Measurements from ENCODE around the gene GPR157. TPM values are rescaled to one million over a fixed set of nuclear protein-coding genes. Genes with fewer than 3 reads are reported as not detected.

Gene GPR157
- total and polyA plus RNA-seq, 5 donors from 2014 or later: 0.92 to 2.1 (median 1.2) TPM

DNA sequence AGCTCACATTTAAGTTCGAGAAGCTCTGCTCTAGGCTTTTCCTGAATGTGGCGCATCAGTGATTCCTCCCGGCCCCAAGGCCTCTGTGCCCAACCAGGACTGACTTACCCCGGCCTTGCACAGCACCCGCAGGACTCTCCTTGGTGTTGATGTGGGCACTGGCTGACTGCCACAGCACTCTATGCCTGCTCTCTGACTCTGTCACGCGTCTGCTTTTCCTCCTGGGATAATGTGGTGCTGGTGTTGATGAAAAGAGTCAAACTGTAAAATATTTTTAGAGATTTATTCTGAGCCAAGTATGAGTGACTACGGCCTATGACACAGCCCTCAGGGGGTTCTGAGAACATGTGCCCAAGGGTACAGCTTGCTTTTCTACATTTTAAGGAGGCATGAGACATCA lies 44.0 kb downstream of the GPR157 start:
- peaks cover 0 to 2% of the 10 kb centered on the region in 2 experiments for H3K9me3 ChIP-seq (ENCODE audit: control insufficient read depth in 2 of 2, low read length in 2 of 2)
- peaks cover 3% of the 10 kb centered on the region for H3K27me3 ChIP-seq (ENCODE audit: control insufficient read depth, insufficient read depth, low read length)
- no peak overlapping the region for H3K4me3 ChIP-seq (ENCODE audit: low read depth, low read length)
- Mint-ChIP-seq H3K9me3 (peaks cover 0 to 1% (median 0%) of the 10 kb centered on the region in 7 donors), H3K27me3 (peaks cover 21% of the 10 kb centered on the region), H3K27ac (peak overlapping the region in 1 of 3 donors; percentile 6), H3K36me3 (no peaks in the 10 kb centered on the region), H3K4me1 (peaks cover 0 to 22% (median 7%) of the 10 kb centered on the region in 4 donors), H3K4me3 (no peak overlapping the region)
- no peak for ATAC-seq (ENCODE audit: low read depth in 2 of 2)
- H3K36me3 ChIP-seq (ENCODE audit: control insufficient read depth, insufficient read depth, low read length): no peaks in the 10 kb centered on the region
- H3K4me1 ChIP-seq (ENCODE audit: control insufficient read depth, insufficient read depth, low read length, poor library complexity, severe bottlenecking): no peaks in the 10 kb centered on the region
- no peak overlapping the region for H3K27ac ChIP-seq (ENCODE audit: insufficient read depth, low read length, poor library complexity, severe bottlenecking)
- no peak for DNase-seq

DNA sequence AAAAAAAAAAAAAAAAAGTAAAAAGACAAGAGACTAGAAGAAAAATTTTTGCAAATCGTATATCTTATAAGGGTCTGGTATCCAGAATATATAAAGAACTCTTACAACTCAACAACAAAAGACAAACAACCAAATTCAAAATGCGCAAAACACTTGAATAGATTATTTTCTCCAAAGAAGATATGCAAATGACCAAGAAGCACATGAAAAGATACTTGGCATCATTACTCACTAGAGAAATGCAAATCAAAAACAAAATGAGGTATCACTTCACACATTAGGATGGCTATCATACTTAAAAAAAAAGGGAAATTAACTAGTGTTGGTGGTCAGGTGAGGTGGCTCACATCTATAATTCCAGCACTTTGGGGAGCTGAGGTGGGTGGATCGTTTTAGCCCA lies 47.4 kb downstream of the GPR157 start:
- ATAC-seq (ENCODE audit: low read depth in 2 of 2): no peak
- Mint-ChIP-seq H3K4me3 (no peak overlapping the region), H3K36me3 (no peaks in the 10 kb centered on the region)

DNA sequence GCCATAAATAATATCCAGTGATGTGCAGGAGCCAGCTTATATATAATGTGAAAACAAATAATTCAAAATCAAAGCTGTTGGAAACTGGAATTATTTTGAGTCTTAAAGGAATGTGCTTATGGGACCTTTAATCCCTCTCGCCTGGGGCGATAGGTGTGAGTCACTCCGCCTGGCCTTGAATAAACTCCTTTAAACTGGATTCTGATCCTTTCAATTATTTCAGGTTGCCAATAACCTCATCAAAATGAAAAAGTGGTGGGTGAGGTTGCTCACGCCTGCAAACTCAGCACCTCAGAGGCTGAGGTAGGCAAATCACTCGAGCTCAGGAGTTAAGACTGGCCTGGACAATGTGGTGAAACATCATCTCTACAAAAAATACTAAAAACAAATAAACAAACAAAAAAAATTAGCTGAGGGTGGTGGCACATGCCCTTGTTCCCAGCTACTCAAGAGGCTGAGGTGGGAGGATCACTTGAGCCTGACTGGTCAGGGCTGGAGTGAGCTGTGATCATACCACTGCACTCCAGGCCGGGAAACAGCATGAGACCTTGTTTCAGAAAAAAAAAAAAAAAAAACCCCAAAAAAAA lies 48.1 kb downstream of the GPR157 start:
- H3K36me3 ChIP-seq (ENCODE audit: control insufficient read depth, insufficient read depth, low read length): no peaks in the 10 kb centered on the region
- no peak overlapping the region for H3K4me3 Mint-ChIP-seq
- H3K27ac ChIP-seq (ENCODE audit: insufficient read depth, low read length, poor library complexity, severe bottlenecking): no peak overlapping the region
- peaks cover 11% of the 10 kb centered on the region for H3K4me1 ChIP-seq (ENCODE audit: control insufficient read depth, insufficient read depth, low read length, poor library complexity, severe bottlenecking)
- no peak overlapping the region for H3K27ac Mint-ChIP-seq
- H3K9me3 ChIP-seq (ENCODE audit: control insufficient read depth in 2 of 2, low read length in 2 of 2): no peaks in the 10 kb centered on the region
- H3K4me1 Mint-ChIP-seq: peaks cover 0 to 45% (median 14%) of the 10 kb centered on the region in 4 donors
- H3K4me3 ChIP-seq (ENCODE audit: low read depth, low read length): no peak overlapping the region
- peaks cover 26% of the 10 kb centered on the region for H3K27me3 Mint-ChIP-seq
- H3K27me3 ChIP-seq (ENCODE audit: control insufficient read depth, insufficient read depth, low read length): peaks cover 12% of the 10 kb centered on the region
- H3K36me3 Mint-ChIP-seq: no peaks in the 10 kb centered on the region
- no peak for DNase-seq
- H3K9me3 Mint-ChIP-seq: no peaks in the 10 kb centered on the region
- no peak for ATAC-seq (ENCODE audit: low read depth in 2 of 2)

More for the DNA sequence above, 47.4 kb downstream of the GPR157 start:
- H3K4me1 ChIP-seq (ENCODE audit: control insufficient read depth, insufficient read depth, low read length, poor library complexity, severe bottlenecking): peaks cover 9% of the 10 kb centered on the region
- Mint-ChIP-seq H3K4me1 (peaks cover 0 to 39% (median 13%) of the 10 kb centered on the region in 4 donors), H3K9me3 (no peaks in the 10 kb centered on the region), H3K27me3 (peaks cover 26% of the 10 kb centered on the region), H3K27ac (no peak overlapping the region)
- no peak overlapping the region for H3K27ac ChIP-seq (ENCODE audit: insufficient read depth, low read length, poor library complexity, severe bottlenecking)
- no peak for DNase-seq
- H3K4me3 ChIP-seq (ENCODE audit: low read depth, low read length): no peak overlapping the region
- H3K36me3 ChIP-seq (ENCODE audit: control insufficient read depth, insufficient read depth, low read length): no peaks in the 10 kb centered on the region
- no peaks in the 10 kb centered on the region for H3K9me3 ChIP-seq (ENCODE audit: control insufficient read depth in 2 of 2, low read length in 2 of 2)
- H3K27me3 ChIP-seq (ENCODE audit: control insufficient read depth, insufficient read depth, low read length): peaks cover 12% of the 10 kb centered on the region

GRCh38 chr1:9079988-9080704 lies 48.8 kb downstream of the GPR157 start:
- H3K27me3 Mint-ChIP-seq: peaks cover 29% of the 10 kb centered on the region
- DNase-seq: peak in 1 of 3 donors; percentile 68
- H3K4me1 Mint-ChIP-seq: peaks cover 0 to 49% (median 17%) of the 10 kb centered on the region in 4 donors
- Histone ChIP-seq H3K4me1 (ENCODE audit: control insufficient read depth, insufficient read depth, low read length, poor library complexity, severe bottlenecking) (peaks cover 11% of the 10 kb centered on the region), H3K36me3 (ENCODE audit: control insufficient read depth, insufficient read depth, low read length) (no peaks in the 10 kb centered on the region), H3K27me3 (ENCODE audit: control insufficient read depth, insufficient read depth, low read length) (peaks cover 12% of the 10 kb centered on the region), H3K4me3 (ENCODE audit: low read depth, low read length) (no peak overlapping the region), H3K27ac (ENCODE audit: insufficient read depth, low read length, poor library complexity, severe bottlenecking) (no peak overlapping the region), H3K9me3 (ENCODE audit: control insufficient read depth in 2 of 2, low read length in 2 of 2) (no peaks in the 10 kb centered on the region)
- no peak overlapping the region for H3K4me3 Mint-ChIP-seq
- no peaks in the 10 kb centered on the region for H3K9me3 Mint-ChIP-seq
- H3K27ac Mint-ChIP-seq: no peak overlapping the region
- no peak for ATAC-seq (ENCODE audit: low read depth in 2 of 2)
- no peaks in the 10 kb centered on the region for H3K36me3 Mint-ChIP-seq

DNA sequence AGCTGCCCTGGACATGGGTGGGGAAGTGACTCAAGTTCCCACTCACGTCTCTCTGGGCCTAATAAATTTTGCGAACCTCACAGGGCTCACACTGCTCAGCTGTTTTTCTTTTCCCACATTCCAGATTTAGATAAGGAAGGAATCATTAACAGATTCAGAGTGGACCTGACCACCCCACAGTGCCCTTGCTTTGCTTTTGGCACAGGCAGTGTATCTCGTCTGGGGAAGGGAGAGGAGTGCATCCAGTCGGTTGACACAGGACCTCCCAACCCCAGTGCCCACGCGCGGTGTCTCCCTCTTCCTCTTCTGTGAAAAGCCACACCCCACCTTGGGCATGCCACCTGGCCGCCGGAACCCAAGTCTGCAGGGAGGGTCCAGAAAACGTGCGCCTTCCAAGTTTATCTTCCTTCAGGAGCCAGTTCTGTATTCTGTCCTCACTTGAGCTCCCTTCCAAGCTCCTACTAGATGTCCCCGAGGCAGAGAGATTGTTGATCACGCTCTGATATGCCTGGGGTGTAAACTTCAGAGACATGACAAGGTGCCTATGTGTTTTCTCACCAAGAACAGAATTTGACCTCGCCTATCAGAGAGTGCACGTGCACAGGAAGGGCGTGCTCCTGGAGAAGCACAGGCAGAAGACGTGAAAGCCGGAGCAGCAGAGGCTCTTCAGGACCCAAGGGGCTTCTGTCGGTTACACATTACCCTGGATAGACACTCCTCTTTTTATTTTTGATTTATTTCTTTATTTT lies 50.0 kb downstream of the GPR157 start:
- H3K4me3 ChIP-seq (ENCODE audit: low read depth, low read length): no peak overlapping the region
- peaks cover 0 to 56% (median 21%) of the 10 kb centered on the region in 4 donors for H3K4me1 Mint-ChIP-seq
- H3K27me3 ChIP-seq (ENCODE audit: control insufficient read depth, insufficient read depth, low read length): peaks cover 12% of the 10 kb centered on the region
- no peaks in the 10 kb centered on the region for H3K36me3 Mint-ChIP-seq
- H3K27ac Mint-ChIP-seq: peak overlapping the region in 1 of 3 donors; percentile 52
- no peak overlapping the region for H3K4me3 Mint-ChIP-seq
- peaks cover 11% of the 10 kb centered on the region for H3K4me1 ChIP-seq (ENCODE audit: control insufficient read depth, insufficient read depth, low read length, poor library complexity, severe bottlenecking)
- H3K27ac ChIP-seq (ENCODE audit: insufficient read depth, low read length, poor library complexity, severe bottlenecking): no peak overlapping the region
- peak in 1 of 3 donors; percentile 59 for DNase-seq
- H3K9me3 ChIP-seq (ENCODE audit: control insufficient read depth in 2 of 2, low read length in 2 of 2): no peaks in the 10 kb centered on the region
- peaks cover 31% of the 10 kb centered on the region for H3K27me3 Mint-ChIP-seq
- no peaks in the 10 kb centered on the region for H3K9me3 Mint-ChIP-seq
- ATAC-seq (ENCODE audit: low read depth in 2 of 2): no peak
- no peaks in the 10 kb centered on the region for H3K36me3 ChIP-seq (ENCODE audit: control insufficient read depth, insufficient read depth, low read length)

DNA sequence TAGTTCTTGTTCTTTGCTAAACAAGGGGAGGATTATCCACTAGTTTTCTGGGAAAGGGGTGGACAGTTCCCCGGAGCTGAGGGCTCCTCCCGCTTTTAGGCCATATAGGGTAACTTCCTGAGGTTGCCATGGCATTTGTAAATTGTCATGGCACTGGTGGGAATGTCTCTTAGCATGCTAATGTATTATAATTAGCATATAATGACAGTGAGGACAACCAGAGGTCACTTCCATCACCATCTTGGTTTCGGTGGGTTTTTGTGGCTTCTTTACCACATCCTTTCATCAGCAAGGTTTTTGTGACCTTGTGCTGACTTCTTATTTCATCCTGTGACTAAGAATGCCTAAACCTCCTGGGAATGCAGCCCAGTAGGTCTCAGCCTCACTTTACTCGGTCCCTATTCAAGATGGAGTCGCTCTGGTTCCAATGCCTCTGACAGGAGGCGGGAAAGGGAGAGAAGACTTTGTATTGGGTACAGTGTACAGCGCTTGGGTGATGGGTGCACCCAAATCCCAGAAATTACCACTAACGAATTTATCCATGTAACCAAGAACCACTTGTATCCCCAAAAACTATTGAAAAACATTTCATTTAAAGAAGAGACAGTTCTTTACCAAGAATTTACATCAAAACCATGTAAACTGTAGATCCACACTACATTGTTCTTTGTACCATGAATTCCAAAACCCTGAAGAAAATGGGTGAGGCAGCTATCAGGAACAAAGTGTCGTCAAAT lies 50.7 kb downstream of the GPR157 start:
- Histone ChIP-seq H3K9me3 (ENCODE audit: control insufficient read depth in 2 of 2, low read length in 2 of 2) (no peaks in the 10 kb centered on the region), H3K36me3 (ENCODE audit: control insufficient read depth, insufficient read depth, low read length) (no peaks in the 10 kb centered on the region), H3K4me3 (ENCODE audit: low read depth, low read length) (no peak overlapping the region), H3K27ac (ENCODE audit: insufficient read depth, low read length, poor library complexity, severe bottlenecking) (no peak overlapping the region), H3K4me1 (ENCODE audit: control insufficient read depth, insufficient read depth, low read length, poor library complexity, severe bottlenecking) (peaks cover 11% of the 10 kb centered on the region), H3K27me3 (ENCODE audit: control insufficient read depth, insufficient read depth, low read length) (peaks cover 12% of the 10 kb centered on the region)
- Mint-ChIP-seq H3K27me3 (peaks cover 30% of the 10 kb centered on the region), H3K27ac (no peak overlapping the region), H3K36me3 (no peaks in the 10 kb centered on the region), H3K9me3 (no peaks in the 10 kb centered on the region), H3K4me3 (no peak overlapping the region), H3K4me1 (peaks cover 0 to 51% (median 20%) of the 10 kb centered on the region in 4 donors)
- ATAC-seq (ENCODE audit: low read depth in 2 of 2) (no peak), DNase-seq (peak in 1 of 3 donors; percentile 72)

- Histone ChIP-seq H3K9me3 (ENCODE audit: control insufficient read depth in 2 of 2, low read length in 2 of 2) (no peaks in the 10 kb centered on the region), H3K27me3 (ENCODE audit: control insufficient read depth, insufficient read depth, low read length) (peaks cover 12% of the 10 kb centered on the region), H3K4me3 (ENCODE audit: low read depth, low read length) (no peak overlapping the region), H3K4me1 (ENCODE audit: control insufficient read depth, insufficient read depth, low read length, poor library complexity, severe bottlenecking) (peaks cover 11% of the 10 kb centered on the region), H3K27ac (ENCODE audit: insufficient read depth, low read length, poor library complexity, severe bottlenecking) (no peak overlapping the region), H3K36me3 (ENCODE audit: control insufficient read depth, insufficient read depth, low read length) (no peaks in the 10 kb centered on the region)
- peak overlapping the region in 1 of 3 donors; percentile 68 for H3K27ac Mint-ChIP-seq
- no peak overlapping the region for H3K4me3 Mint-ChIP-seq
- ATAC-seq (ENCODE audit: low read depth in 2 of 2) (no peak), DNase-seq (peak in 1 of 3 donors; percentile 41)
- peaks cover 27% of the 10 kb centered on the region for H3K27me3 Mint-ChIP-seq
- peaks cover 0 to 37% (median 14%) of the 10 kb centered on the region in 4 donors for H3K4me1 Mint-ChIP-seq
- H3K36me3 Mint-ChIP-seq: no peaks in the 10 kb centered on the region
- no peaks in the 10 kb centered on the region for H3K9me3 Mint-ChIP-seq
Observed at GRCh38 chr1:9075022-9075421, 53.9 kb downstream of the GPR157 start.

Measured in CD4-positive, CD25-positive, alpha-beta regulatory T cell (primary cell).